Activated T-cell treated with anti-CD3 and anti-CD28 coated beads for 4 hours (primary cell): ENCODE data around the gene LRRC30.

ENCODE experiments used
- DNase-seq: peaks from one replicate; pipeline ENCODE4 v3.0.0-alpha.2; 2020

The LRRC30 gene

DNA sequence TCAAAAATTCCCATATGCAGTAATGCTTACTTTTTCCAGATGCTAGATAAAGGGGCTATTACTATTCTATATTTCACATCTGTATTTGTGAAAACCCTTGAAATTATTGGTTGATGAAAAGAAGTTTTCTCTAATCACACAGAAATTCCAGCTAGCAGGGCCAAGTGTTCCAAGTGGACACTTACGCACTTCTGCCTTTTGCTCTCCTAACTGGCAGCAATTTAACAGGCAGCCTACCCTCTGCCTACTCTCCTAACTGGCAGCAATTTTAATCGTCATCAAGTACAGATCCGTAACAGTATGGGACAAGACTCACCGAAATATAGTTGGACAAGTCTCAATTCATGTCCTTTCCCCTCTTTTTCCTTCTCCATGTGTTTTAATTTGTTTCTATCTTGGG lies 12.0 kb downstream of the LRRC30 start:
- DNase-seq = no peak

DNA sequence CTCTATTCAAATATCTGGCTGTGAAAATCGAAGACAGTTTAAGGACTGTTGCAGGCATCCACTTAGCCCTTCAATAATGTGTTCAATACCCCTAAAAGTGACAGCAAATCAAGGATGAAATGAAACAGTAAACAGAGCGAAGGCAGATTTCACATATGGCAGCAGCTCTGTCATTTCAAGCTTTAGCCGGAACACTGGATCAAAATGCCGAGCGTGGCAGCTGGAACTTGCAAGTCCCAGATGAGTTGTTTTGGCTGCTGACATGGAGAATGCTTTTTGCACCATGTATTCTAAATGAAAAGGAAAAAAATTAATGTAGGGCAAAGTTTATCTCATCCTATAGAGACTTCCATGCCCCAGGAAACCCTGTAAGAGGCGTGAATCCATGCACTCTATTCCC lies 18.0 kb downstream of the LRRC30 start:
- DNase-seq = no peak

DNA sequence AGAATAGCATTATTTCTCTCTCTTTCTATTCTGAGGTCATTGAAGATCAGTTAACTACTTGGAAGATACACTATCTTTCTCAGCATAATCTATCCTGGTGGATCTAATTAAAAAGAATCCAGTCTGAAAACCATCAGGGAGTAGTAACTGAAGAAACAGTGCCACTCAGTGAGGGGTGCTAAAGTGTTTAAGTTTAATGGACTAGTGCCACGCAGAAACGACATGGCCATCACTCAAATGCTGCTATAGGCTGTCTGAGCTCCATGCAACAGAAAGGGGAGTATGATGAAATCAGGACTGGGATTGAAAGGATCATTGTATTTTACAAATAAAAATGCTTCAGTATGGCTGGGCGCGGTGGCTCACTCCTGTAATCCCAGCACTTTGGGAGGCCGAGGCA lies 23.3 kb downstream of the LRRC30 start:
- no peak for DNase-seq

DNA sequence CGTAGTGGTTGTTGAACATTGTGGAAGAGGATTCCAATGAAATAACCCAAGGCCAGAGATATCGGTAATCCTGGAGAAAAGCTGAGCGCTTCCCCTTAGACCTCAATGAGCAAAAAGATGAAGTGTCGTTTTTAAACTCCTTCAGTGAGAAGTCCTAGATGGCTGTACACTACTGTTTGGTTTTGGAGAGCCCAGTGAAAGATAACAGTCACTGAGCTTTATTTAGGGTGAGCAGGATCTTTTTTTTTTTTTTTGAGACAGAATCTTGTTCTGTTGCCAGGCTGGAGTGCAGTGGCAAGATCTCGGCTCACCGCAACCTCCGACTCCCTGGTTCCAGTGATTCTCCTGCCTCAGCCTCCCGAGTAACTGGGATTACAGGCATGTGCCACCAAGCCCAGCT lies 24.2 kb downstream of the LRRC30 start:
- no peak for DNase-seq

DNA sequence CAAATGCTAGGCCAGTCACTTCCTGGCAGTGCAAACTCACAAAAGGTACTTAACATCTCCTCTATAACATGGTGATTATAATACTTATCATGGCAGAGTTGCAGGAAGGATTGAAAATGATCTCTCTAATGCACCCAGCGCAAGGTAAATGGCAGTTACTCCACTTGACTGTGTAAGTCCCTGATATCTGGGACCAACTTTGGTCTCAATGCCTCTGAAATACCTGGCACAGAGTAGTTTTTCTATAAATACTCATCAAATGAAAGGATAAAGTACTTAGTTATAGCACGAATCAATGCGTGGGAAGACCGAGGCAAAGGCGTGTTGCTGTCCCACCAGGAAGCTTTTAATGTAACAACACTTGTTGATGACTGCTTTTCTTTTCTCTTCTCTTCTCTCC lies 24.8 kb downstream of the LRRC30 start:
- DNase-seq = no peak

DNA sequence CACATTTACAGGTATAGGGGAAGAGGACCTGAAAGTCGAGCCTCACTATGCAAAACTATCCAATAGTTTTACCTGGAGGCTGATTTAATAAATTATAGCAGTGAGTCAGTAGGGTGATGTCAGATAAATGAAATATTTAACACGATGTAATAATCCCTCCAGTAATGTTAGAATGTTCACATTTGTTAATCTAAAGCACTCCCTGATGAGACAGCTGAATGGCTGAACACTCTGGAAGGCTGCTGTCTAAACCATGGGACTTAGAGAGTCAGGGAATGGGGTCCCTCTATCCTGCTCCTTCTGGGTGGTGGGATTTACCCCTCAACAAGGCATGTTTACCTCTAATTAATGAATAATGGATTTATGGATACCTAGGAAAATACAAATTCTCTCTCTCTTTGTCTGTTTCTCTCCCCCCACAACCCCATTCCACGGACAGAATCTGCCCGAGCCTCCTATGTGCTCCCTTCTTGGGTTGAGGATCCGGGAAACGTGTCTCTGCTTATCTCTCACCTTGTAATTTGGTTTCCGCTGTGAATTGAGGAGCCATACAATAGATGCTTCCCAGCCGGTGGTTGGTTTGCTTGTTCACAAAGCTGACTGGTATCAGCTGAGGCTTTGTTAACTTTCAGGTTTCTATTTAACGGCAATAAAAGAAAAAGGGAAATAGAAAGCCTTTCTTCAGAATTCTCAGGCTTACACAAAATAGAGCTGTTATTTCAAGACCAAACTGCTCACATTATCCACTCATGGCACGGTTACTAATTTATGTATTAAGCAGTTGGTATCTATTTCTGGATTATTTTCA lies 25.9 kb downstream of the LRRC30 start:
- no peak for DNase-seq

DNA sequence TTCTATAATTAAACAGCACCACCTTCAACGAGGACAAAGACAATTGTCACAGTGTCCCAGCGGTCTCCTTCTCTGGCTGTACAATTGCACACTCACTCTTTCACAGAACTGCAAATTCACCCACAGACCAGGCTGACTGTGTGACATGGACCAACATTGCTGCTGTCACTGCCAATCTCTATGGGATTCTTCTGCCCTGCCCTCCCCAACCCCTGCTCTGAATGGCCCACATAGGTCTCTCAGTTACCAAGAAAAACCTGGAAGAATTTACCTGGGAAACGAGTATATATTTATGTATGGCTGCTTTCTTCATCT lies 26.5 kb downstream of the LRRC30 start:
- DNase-seq = no peak

DNA sequence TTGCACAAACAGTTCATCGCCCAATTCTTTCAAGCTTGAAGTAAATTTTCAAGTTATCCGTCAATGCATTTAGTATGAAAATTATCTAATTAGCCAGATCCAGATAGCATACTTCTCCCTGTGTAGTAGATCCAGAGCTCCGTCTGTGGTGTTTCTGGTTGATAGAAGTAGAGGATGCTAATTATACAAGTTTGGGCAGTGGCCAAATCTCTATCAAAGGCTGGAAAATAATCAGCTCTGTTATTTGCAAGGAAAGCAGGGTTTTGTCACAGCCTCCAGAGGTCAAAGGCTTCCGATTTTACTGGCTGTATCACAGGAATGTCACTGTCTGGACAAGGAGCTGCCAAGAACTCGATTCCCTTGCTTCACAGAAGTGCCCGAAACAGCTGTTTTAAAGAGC lies 28.6 kb downstream of the LRRC30 start:
- DNase-seq = no peak

DNA sequence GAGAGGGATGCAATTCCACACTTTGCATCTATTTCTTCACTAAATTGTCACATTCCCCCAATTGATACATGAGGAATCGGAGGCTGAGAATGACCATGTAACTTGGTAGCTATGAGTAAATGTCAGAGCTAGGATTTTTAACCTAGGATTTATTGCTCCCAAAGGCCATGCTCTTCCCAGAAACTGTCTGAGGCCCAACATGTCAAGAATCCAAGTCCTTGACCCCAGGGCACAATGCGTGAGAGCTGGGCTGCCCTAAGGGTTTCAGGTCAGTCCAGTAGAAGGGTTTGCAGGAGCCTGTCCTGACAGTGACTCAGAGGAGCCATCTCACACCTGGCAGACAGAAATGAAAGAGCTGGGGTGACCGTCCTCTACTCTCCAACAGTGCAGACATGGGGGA lies 30.3 kb downstream of the LRRC30 start:
- DNase-seq = no peak

DNA sequence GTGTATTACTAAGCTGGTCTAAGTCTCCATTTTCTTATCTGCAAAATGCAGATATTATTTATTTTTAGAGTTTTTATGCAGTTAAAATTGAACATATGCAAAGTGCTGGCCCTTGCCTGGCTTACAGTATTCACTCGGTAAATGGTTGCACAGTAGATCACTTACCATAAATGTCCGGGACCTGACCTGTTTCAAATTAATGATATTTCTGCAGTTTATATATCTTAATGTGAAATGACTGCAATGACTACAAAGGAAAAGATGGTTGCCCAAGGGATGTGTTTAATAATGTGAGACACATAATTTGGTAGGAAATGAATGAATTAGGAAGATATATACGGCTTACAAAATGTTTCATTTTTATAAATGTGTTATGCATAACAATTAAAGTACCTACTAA lies 37.1 kb downstream of the LRRC30 start:
- no peak for DNase-seq

DNA sequence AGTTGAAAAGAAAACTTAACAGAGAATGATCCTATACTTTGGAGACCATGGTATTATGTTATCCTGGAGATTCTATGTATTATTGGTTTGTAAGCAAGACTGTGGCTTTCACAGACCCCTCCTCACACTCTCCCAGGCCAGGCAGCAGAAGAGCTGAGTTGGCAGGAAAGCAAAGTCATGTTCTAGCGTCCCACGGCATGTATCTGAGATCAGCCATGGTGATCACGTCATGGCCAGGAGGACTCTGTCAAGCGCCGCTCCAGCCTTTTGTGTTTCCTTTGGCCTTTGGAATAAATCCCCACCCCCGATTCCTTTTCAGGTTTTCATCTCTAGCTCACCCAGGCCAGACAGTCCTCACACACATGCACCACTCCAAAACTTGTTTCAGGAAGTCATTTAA lies 39.1 kb downstream of the LRRC30 start:
- DNase-seq = no peak

DNA sequence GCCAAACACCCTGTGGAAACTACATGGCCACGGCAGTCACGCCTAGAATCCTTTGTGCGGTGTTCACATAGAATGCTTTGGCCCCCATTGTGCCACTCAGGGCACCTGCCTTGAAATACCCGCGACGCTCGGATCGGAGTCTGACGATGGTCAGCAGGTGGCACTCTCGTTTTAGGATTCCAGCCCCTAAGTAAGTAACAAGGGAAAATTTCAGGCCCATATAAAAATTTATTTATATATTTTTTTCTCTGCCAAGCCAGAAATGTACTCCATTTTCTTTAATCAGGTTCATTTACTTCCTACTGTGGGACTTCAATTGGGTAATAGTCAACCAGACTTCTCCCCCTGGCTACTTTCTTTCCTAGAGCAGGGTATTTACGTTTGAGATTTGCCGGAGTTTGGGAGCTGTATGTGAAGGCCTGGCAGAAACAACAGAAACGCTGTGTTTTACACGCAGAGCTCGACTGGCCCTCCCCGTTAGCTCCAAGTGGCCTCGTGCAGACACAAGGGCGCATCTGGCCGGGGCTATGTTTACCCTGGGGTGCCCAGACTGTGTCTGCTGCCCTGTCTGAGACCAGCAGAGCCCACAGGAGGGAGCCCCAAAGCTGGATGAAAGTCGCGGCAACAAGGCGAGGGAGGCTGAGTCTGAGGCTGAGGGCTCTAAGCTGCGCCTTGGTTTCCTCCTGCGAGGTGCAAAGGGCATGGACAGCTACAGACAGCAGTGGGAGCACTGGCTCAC lies 41.6 kb downstream of the LRRC30 start:
- DNase-seq = no peak

DNA sequence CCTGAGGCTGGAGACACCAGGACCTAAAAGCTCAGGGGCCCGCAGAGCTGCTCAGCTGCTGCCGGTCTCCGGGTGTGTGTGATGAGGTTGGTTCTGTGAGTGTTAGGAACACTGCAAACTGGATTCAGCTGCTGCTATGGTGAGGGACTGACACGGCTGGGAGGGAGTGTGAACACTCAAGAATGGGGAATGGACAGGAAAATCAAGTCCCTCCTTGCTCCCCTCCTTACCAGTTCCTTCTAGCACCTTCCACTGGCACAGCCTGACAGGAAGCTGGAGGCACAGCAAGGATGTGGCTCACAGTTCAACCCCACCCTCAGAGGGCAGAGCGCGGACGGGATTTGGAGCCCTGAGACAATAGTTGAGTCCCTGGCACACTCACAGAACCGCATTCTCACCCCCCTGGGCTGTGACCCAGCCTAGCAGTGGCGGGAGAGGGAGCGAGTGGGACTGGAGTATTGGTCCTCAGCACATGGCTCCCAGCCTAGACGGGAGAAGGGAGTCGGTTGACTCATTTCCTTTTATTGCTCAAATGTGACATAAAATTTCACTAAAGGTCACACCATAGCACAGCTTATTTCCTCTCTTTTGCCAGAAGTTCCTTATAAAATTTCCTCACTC lies 42.5 kb downstream of the LRRC30 start:
- DNase-seq = no peak

DNA sequence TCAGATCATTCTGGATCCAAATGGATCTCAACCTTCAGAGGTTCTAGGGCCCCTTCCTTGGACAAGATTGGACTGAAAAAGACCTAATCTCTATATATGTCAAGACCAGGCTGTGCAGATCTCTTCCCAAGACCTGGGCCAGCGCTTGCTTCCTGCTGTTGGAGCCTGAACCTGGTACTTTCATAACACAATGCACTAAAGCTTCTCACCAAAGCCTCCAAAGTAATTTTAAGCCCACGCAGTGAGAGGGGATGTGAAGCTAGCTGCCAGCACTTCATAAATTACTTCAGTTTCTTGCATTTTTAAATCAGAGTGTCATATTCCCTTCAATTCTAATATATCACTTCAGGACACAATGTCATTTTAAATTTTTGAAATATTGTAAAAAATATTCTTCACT lies 50.7 kb downstream of the LRRC30 start:
- no peak for DNase-seq
